NCI-H2196 treated with DMSO at 0.1 percent for 48 hours (cell line): Measurements from ENCODE around the gene MED31.
A peak's percentile ranks its signal among the peaks of the same experiment; 100 is the strongest.
"Not testable (repeated sequence)": the region's sequence is repeated elsewhere in the genome, so short reads cannot be mapped to it uniquely, and the experiment has no call there.

Experiments used
- DNase-seq: peaks from one replicate; lab custom pipeline; 2025; ENCODE audit not compliant: unreplicated experiment; lab: John Stamatoyannopoulos, UW

Gene MED31

DNA sequence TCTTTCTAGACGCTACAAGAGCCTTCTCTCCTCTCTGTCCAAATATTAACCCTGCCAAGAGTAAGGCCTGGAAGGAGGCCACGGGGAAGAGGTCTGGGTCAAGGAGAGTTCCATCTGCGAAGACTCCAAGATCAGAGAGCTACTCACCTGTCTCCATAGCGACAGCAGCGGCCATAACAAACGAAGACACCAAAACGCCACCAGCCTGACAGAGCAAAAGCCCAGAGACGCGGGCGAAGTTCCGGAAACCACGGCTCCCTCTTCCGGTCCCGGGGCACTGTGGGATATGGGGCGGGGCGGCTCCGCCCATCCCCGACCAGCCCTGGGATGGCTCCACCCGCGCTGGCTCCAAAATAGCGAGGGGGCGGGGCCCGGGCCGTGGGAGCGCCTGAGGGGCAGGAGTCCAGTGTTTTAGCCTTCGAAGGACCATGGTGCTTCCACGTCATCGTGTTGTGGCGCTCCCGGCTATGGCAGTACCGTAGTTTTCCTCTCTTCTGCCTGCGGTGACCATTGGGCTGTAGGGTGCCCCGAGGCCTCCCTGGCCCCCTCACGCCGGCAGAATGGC lies at the start of gene MED31, which contains the start of gene C17orf100:
Gene MED31, minus strand, starts transcription at position 252 of the 565 bp plus-strand sequence. Its CDS starts 77 bp downstream, at position 175.
Gene C17orf100, plus strand, starts transcription at position 409 of the 565 bp plus-strand sequence. Its CDS starts 152 bp downstream, at position 561.
- DNase-seq: peak; percentile 70

DNA sequence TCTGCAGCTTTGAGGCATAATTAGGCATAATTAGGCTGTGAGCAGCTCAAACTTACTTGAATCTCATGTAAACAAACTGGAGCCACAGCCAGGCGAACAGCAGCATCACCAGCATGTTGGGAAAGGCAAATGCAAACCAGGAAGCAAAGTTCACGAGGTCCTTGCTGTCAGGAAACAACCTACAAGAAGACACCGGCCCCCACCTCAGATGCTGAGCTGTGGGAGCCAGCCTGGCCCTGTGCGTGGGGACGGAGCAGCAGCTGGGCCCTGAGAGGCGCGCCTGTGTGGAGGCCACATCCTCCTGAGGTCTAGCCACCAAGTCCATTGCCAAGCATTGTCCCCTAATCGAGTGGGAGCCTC lies 49.5 kb upstream of the MED31 start:
- no peak for DNase-seq

DNA sequence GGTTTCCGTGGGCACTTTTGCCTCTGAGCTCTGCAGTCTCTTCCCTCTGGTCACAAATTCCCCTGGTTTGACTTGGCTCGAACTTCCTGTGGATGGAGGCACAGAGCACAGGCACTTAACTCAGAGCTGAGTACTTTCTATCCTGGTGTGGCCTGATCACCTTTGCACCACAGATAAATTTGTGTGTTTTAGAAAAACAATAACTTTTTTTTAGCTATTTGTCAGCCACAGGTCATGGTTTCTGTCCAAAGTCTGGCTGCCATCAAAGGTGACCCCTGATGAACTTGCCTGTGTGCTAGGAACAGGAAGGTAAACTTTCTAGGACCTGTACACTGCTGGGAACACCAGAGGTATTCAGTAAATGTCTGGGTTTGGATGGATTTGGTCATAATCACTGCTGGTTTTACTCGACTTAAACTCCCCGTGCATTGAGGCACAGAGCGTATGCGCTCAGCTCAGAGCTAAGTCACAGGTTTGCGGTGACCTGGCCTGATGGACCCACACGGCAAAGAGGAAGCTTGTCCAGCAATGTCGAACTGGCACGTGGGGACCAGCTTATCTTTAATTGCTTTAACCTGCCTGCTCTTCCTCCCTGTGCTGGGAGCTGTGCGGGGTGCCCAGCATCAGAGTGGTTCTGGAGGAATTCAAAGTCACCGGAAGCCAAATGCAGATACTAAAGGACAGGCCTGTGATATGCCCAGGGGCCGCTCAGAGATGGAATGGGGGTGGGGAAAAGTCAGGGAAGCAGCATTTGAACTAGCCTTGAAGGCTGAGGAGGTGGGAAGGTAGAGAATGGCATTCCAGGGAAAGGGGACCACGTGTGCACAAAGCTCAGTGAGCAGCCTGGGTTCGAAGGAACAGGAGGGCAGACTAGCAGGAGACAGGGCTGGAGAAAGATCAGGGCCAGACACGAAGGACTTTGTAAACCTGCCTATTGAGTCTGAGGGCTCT lies 48.9 kb upstream of the MED31 start:
- DNase-seq: no peak

DNA sequence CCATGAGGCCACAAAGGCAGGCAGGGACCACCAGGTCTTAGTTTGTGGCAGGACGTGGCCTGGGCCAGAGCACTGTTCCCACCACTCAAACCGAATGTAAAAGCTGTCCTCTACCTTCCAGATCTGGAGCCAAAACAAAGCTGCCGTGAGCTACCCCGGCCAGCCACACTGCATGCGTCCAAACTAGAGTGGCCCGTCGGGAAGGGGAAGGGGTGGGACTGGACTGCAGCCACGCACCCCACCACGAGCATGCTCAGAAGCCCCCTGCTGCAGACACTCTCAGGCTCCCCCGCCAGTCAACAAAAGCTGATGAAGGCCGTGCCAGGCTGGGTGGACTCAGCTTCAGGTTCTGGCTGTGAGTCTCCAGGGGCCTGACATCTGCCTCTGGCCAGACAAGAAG lies 46.6 kb upstream of the MED31 start:
- DNase-seq: no peak

DNA sequence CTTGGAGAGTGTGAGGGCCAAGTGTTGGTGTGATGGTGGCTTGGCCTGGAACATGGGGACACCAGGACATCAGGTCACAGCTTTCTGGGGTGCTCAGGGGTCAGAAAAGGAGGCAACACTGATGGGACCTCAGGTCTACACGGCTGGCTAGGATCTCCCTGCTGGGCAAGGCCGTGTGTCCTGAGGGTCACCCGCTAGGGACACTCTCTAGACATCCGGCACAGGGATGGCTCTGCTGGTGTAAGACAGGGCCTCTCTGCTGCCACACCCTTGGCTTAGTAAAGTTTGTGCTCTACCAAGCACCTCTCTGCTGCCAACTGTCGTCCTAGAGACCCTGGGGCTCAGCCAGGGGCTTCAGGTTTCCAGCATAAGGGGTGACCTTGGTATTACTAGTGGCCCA lies 45.5 kb upstream of the MED31 start:
- DNase-seq: no peak

DNA sequence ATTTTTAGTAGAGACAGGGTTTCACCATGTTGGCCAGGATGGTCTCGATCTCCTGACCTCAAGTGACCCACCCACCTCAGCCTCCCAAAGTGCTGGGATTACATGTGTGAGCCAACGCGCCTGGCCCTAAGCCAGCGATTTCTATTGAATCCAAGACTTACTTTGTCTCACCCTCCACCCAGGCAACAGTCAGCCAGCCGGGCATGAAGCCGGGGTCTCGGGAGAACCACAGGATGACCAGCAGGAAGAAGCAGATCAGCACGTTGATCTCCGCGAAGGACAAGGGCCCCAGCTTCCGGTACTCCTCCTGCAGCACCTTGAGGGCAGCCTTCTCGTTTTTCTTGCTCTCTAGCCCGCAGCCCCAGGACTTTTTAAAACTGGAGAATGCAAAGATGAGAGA lies 44.2 kb upstream of the MED31 start:
- no peak for DNase-seq

DNA sequence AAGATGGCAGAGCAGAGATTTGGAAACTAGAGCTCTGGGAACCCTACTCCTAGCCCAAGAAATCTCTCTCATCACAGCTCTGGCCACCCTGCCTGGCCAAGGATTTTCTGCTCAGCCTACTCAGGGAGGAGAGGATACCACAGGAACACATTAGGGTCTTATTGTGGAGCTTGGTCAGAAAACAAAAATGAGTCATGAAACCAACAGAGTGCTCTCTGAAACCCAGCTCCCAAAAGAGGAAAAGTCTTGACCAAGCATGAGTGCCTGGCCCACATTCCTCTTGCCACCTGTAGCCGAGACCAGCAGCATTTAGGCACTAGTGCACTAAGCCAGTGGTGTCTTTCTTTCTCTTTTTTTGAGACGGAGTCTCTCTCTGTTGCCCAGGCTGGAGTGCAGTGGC lies 43.6 kb upstream of the MED31 start:
- DNase-seq: no peak

DNA sequence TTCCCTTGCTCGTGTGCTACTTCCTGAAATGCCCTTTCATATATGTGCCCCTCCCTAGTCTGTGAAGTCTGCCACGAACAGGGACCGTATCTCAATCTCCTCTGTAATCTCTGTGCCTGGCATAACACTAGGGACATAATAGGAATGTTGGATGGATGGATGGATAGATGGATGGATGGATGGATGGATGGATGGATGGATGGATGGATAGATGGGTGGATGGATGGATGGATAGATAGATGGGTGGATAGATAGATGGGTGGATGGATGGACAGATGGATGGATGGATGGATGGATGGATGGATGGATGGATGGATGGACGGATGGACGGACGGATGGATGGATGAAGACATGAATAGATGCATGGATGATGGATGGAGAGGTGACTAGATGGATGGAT lies 40.6 kb upstream of the MED31 start:
- not testable (repeated sequence) for DNase-seq

DNA sequence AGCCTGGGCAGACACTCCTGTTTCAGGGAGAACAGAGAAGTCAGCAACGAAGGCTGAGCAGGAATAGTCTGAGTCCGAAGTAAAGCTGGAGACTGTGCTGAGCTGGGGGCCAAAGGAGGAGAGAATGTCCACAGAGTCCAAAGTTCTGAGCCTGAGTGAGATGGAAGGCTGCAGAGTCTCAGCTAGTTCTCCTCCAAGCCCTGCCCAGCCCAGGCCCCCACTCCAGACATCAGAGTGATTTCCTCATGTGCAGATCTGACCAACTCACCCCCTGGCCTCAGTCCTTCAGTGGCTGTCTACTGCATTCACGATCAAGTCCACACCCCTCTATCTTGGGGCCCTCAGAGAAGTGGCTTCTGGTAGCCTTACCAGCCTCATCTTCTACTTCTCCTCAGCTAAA lies 40.1 kb upstream of the MED31 start:
- DNase-seq: no peak

DNA sequence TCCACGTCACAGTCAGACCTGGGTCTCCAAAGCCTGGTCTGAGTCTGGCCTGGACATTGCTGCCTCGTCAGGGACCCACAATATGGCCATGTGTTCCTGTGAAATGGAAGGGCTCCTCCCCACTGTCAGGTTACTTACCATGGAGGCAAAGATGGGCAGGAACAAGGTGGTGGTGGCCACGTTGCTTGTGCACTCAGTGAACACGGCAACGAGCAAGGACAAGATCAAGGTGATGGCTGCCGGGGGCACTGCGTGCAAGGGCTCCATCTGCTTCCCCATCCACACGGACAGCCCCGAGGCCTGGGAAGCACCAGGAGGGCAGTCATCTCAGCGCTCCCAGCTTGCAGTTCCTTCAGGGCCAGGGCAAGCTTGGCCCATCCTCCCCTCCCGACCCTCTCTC lies 39.2 kb upstream of the MED31 start:
- no peak for DNase-seq

DNA sequence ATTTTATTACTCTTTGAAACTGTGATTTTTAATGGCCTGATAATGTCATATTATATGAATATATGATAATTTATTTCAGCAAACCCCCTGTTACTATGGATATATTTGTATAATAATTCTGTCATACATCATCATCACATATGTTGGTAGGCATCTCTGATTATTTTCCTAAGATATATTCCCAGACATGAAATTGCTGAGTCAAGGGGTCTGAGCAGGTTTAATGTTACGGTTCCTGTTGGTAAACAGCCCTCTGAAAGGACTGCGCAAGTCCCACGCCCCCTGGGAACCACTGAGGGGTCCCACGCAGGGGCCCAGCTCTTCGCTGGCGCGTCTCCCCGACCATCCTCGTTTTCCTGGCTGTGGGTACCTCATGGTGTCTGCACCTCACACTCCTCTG lies 37.5 kb upstream of the MED31 start:
- no peak for DNase-seq

DNA sequence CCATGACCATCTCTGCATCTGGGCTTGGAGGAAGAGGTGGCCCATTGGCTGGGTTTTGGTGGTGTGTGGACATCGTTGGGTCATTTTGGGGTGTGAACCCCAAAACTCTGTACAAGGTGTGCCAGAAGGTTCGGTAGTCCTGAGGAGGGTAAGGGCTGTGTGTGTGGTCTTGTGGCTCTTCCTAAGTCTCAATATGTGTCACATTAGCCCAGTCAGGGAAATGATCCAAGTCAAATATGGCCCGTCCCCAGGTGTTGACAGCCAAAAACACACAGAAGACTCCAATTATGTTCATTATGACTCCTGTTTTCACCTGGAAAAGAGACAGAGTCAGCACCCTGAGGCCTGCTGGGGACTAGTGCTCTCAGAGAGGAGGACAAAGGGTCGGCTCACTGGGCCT lies 34.6 kb upstream of the MED31 start:
- no peak for DNase-seq

DNA sequence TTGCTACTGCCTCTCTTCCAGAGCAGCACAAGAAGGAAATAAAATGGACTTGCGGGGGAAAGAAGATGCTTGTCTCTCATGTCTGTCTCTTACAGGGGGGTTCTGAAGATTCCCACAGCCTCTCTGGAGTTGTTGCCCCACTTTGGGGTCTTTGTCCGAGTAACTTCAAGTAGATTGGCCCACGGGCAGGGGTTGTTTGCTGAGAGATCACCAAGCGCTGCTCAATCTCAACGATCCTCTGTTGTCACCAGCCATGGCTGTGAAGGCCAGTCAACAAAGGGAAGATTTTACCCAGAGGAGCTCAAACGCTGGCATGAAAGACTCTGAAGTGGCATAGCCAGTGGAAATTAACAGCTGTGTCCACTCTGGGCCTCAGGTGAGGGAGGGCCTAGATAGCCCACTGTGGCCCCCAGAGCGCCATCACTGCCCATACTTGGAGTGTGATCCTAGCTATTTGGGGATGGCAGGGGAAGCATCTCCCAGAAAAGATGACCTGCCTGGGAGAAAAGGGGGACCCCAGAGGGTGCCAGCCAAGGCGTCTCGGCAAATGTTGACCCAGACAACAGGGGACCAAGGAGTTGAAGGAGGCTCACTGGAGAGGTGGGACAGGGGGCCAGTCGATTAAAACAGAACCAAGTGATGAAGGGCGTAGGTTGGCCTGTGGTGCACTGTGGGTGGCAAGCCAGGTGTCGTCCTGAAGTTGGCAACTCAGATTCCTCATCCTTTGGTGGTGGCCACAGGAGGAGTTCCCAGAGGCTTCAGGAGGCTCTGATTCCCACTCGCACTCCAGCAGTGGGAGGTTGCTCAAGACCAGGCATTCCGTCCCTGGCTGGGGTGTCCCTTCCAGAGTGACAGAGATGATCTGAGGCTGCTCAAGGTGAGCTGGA lies 33.7 kb upstream of the MED31 start:
- DNase-seq: no peak

DNA sequence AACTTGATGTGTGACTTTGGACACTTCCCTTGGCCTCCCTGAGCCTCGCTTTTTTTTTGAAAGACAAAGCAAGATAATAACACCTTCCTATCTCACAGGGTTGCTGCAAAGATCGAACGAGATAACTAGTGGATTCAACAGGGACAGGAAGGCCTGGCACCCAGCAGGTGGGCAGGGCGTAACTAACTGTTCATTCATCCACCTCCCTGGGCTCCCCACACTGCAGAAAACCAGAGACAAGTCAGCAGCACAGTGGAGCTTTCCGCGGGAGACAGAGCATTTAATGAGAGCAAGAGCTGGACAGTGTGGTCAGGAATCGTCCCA lies 33.0 kb upstream of the MED31 start:
- DNase-seq: no peak

DNA sequence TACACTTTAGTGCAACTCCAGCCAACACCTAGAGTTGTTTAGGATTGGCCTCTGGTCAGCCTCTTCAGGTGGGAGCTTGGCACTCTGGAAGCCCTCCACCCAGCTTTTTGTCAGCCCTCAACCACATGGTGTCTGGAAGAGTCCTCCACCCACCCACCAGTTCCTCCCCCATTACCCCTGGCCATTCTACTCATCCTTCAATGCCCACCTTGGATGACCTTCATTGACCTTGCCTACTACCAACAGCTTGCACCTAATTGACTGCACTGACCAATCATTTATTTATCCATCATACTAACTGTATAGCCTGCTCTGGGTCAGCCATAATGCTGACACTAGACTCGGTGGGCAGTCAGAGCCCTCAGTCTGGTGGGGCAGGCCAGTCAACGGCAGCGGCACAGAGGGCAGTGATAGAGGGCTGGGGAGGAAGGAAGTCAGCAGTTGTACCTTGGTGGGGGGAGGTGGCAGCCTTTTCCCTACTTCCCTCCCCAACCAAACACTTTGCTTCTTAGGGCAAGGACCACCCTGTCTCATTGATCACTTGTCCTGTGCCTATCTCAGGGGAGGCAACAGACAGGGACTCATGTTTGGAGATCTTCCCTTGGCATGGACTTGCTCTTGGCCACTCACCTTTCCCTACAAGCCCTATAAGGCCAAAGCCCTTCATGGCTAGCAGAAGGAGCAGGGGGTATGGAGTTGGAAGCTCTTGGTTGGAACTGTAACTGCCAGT lies 32.5 kb upstream of the MED31 start:
- no peak for DNase-seq

DNA sequence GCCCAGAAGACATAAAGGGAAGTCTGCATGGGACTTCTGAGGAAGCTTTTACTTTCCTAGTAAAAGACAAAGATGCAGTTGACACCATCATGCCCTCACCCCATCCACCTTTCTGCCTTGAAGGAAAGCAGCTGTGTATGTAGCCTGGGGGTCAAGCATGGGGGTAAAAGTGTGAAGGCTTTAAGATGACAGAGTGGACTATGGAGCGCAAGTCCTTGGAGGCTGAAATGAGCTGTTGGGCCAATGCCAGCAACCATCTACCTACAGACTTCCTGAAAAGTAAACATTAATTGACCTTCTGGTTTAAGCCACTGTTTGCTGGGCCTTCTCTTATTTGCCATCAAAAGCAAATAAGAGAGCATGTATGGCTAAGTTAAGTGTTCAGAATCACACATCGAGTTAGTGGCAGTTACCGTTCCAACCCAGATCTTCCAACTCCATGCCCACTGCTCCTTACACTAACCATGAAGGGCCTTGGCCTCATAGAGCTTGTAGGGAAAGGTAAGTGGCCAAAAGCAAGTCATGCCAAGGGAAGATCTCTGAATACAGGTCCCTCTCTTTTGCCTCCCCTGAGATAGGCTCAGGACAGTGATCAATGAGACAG lies 31.8 kb upstream of the MED31 start:
- DNase-seq: no peak

DNA sequence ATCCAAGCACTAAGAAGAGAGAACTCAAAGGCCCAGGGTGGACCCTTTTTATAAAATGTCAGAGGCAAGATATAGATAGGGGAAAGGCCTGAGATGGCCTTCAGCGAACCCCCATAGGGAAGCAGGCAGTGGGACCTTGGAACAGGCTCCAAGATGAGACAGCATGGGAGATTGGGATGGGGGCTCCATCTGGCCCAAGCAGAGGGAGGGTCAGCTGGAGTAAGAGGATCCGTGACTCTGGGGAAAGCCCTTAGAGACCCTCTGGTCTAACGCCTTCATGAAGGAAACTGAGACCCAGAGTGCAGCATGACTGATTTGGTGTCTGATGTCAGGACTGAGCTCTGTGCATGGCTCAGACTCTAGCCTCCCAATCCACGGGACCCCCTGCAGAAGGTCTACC lies 30.9 kb upstream of the MED31 start:
- DNase-seq: no peak

DNA sequence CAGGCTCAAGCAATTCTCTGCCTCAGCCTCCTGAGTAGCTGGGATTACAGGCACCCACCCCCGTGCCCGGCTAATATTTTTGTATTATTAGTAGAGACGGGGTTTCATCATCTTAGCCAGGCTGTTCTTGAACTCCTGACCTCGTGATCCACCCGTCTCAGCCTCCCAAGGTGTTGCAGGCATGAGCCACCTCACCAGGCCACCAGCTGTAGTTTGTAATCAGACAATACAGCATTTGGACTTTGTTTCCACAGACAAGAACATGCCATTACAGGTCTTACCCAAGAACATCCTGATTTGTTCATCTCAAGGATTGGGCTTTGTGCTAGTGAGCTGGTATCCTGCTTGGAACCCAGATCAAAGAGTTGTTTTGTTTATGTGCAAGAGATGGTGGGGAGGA lies 30.3 kb upstream of the MED31 start:
- no peak for DNase-seq

DNA sequence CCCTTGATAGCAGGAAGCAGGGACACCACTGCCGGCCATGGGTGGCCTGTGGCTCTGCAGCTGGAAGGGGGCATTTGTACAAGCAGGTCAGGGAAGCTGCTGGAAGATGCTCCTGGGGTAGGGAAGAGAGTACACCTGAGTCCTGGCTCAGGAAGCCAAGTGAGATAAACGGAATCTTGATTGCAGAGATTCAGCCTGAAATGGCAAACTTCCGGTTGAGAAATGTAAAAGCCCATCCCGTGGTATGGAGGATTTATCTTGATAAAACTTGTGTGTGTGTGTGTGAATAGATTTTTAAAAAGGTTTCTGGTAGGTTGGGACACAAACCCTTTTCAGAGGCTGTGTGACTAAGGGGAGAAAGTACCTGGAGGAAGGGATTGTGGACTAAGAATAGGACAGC lies 29.8 kb upstream of the MED31 start:
- DNase-seq: no peak

DNA sequence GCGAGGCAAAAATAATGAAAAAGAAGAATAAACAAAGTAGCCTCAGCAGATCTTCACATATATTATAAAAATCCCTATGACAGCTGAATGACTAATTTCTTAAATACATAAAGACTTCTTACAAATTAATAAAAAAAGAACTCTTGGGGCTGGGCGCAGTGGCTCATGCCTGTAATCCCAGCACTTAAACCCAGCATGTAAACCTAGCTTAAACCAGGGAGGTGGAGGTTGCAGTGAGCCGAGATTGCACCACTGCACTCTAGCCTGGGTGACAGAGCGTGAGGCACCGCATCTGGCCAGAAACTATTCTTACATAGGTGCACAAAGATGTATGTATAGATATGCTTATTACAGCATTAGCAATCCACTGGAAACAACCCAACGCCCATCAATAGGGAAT lies 27.8 kb upstream of the MED31 start:
- no peak for DNase-seq

DNA sequence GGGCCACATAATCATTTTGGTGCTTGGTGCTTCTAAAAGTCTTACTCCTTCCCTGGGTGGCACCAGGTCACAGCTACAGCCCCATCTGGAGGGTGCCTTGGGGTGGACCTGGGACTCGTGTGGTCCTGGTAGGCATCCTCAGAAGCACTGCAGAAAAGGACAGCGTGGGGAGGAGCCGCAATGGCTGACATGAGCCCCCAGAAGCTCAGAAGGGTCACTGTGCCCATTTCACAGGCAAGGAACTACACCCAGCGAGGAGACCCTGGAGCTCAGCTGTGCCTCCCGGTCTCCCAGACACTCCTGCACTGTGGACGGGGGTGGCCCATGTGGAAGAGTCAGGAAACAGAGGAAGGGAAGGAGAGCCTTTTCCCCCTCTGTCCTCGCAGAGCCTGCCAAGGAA lies 26.5 kb upstream of the MED31 start:
- no peak for DNase-seq
